ENCODE data around the gene EVC2. TPM values are rescaled to one million over a fixed set of nuclear protein-coding genes. Genes with fewer than 3 reads are reported as not detected.

Gene EVC2
- polyA plus RNA-seq, 6 donors from 2014 or later, result 0.05 to 0.29 (median 0.13) TPM; not detected in 2

GRCh38 chr4:5715357-5715756 is 7.0 kb upstream of the EVC2 start:
- Mint-ChIP-seq H3K4me1 (peaks cover 5 to 7% (median 6%) of the 10 kb centered on the region in 3 donors), H3K4me3 (no peak overlapping the region), H3K9me3 (peaks cover 10 to 43% (median 34%) of the 10 kb centered on the region in 7 donors), H3K27ac (no peak overlapping the region), H3K36me3 (peaks cover 4 to 31% of the 10 kb centered on the region in 2 donors), H3K27me3 (peaks cover 21 to 38% (median 32%) of the 10 kb centered on the region in 3 donors)
- ATAC-seq (ENCODE audit: low read depth in 2 of 2) (no peak), DNase-seq (no peak)

- peak overlapping the region in 1 of 8 donors; percentile 3 for H3K4me3 Mint-ChIP-seq
- DNase-seq, result no peak
- peaks cover 4 to 32% of the 10 kb centered on the region in 2 donors for H3K36me3 Mint-ChIP-seq
- peaks cover 29 to 47% (median 35%) of the 10 kb centered on the region in 3 donors for H3K27me3 Mint-ChIP-seq
- peaks cover 7 to 13% (median 12%) of the 10 kb centered on the region in 3 donors for H3K4me1 Mint-ChIP-seq
- peaks cover 10 to 43% (median 34%) of the 10 kb centered on the region in 7 donors for H3K9me3 Mint-ChIP-seq
- ATAC-seq (ENCODE audit: low read depth in 2 of 2), result no peak
- H3K27ac Mint-ChIP-seq, result no peak overlapping the region
Measured at GRCh38 chr4:5713861-5714260, 5.5 kb upstream of the EVC2 start.

- DNase-seq, result no peak
- H3K9me3 Mint-ChIP-seq, result peaks cover 10 to 43% (median 34%) of the 10 kb centered on the region in 7 donors
- H3K36me3 Mint-ChIP-seq, result peaks cover 4 to 32% of the 10 kb centered on the region in 2 donors
- H3K27me3 Mint-ChIP-seq, result peaks cover 29 to 49% (median 38%) of the 10 kb centered on the region in 3 donors
- peaks cover 7 to 14% (median 12%) of the 10 kb centered on the region in 3 donors for H3K4me1 Mint-ChIP-seq
- no peak overlapping the region for H3K4me3 Mint-ChIP-seq
- H3K27ac Mint-ChIP-seq, result no peak overlapping the region
- no peak for ATAC-seq (ENCODE audit: low read depth in 2 of 2)
Measured at GRCh38 chr4:5712931-5713330, 4.6 kb upstream of the EVC2 start.

- ATAC-seq (ENCODE audit: low read depth in 2 of 2) (no peak), DNase-seq (no peak)
- peak overlapping the region in 1 of 8 donors; percentile 51 for H3K4me3 Mint-ChIP-seq
- no peak overlapping the region for H3K27ac Mint-ChIP-seq
- peaks cover 31 to 53% (median 42%) of the 10 kb centered on the region in 3 donors for H3K27me3 Mint-ChIP-seq
- H3K36me3 Mint-ChIP-seq, result peaks cover 4 to 32% of the 10 kb centered on the region in 2 donors
- peaks cover 10 to 43% (median 30%) of the 10 kb centered on the region in 7 donors for H3K9me3 Mint-ChIP-seq
- H3K4me1 Mint-ChIP-seq, result peaks cover 9 to 19% (median 17%) of the 10 kb centered on the region in 3 donors
Measured at GRCh38 chr4:5712517-5712916, 4.2 kb upstream of the EVC2 start.

- Mint-ChIP-seq H3K27ac (no peak overlapping the region), H3K4me1 (peaks cover 13 to 27% (median 24%) of the 10 kb centered on the region in 3 donors), H3K36me3 (peaks cover 4 to 32% of the 10 kb centered on the region in 2 donors), H3K27me3 (peaks cover 39 to 62% (median 51%) of the 10 kb centered on the region in 3 donors), H3K4me3 (peak overlapping the region in 4 of 8 donors; percentile 10 to 58 (median 51)), H3K9me3 (peaks cover 10 to 42% (median 26%) of the 10 kb centered on the region in 7 donors)
- DNase-seq, result no peak
- no peak for ATAC-seq (ENCODE audit: low read depth in 2 of 2)
Measured at GRCh38 chr4:5711479-5712184, 3.3 kb upstream of the EVC2 start.

- no peak for DNase-seq
- Mint-ChIP-seq H3K9me3 (peaks cover 8 to 36% (median 23%) of the 10 kb centered on the region in 7 donors), H3K27me3 (peaks cover 45 to 68% (median 57%) of the 10 kb centered on the region in 3 donors), H3K4me1 (peaks cover 16 to 32% (median 28%) of the 10 kb centered on the region in 3 donors), H3K4me3 (peak within 1 kb of the TSS; percentile 50 to 87 (median 75)), H3K27ac (no peak within 1 kb of the TSS), H3K36me3 (peaks cover 4 to 32% of the 10 kb centered on the region in 2 donors)
- ATAC-seq (ENCODE audit: low read depth in 2 of 2), result no peak
Measured at GRCh38 chr4:5710961-5711478, 2.7 kb upstream of the EVC2 start, which contains the start of gene EVC. EVC (plus strand) TSS chr4:5711201; CDS start chr4:5711381, 180 bp downstream.

- H3K27ac Mint-ChIP-seq, result no peak overlapping the region
- ATAC-seq (ENCODE audit: low read depth in 2 of 2) (no peak), DNase-seq (no peak)
- peak overlapping the region; percentile 50 to 87 (median 75) for H3K4me3 Mint-ChIP-seq
- H3K36me3 Mint-ChIP-seq, result peaks cover 4 to 32% of the 10 kb centered on the region in 2 donors
- peaks cover 46 to 71% (median 57%) of the 10 kb centered on the region in 3 donors for H3K27me3 Mint-ChIP-seq
- H3K4me1 Mint-ChIP-seq, result peaks cover 16 to 32% (median 28%) of the 10 kb centered on the region in 3 donors
- peaks cover 6 to 31% (median 19%) of the 10 kb centered on the region in 7 donors for H3K9me3 Mint-ChIP-seq
Measured at GRCh38 chr4:5710065-5710960, 2.0 kb upstream of the EVC2 start.

- no peak for DNase-seq
- ATAC-seq (ENCODE audit: low read depth in 2 of 2), result no peak
- Mint-ChIP-seq H3K27ac (no peak overlapping the region), H3K4me1 (peaks cover 16 to 32% (median 28%) of the 10 kb centered on the region in 3 donors), H3K9me3 (peaks cover 4 to 22% (median 11%) of the 10 kb centered on the region in 7 donors), H3K36me3 (peaks cover 4 to 23% of the 10 kb centered on the region in 2 donors), H3K27me3 (peaks cover 46 to 69% (median 60%) of the 10 kb centered on the region in 3 donors), H3K4me3 (peak overlapping the region in 1 of 8 donors; percentile 10)
Measured at GRCh38 chr4:5709207-5709575, 832 bp upstream of the EVC2 start.

- peaks cover 0 to 25% (median 9%) of the 10 kb centered on the region in 7 donors for H3K9me3 Mint-ChIP-seq
- H3K27ac Mint-ChIP-seq, result no peak overlapping the region
- peaks cover 16 to 32% (median 28%) of the 10 kb centered on the region in 3 donors for H3K4me1 Mint-ChIP-seq
- H3K27me3 Mint-ChIP-seq, result peaks cover 42 to 70% (median 67%) of the 10 kb centered on the region in 3 donors
- H3K36me3 Mint-ChIP-seq, result peaks cover 4 to 27% of the 10 kb centered on the region in 2 donors
- H3K4me3 Mint-ChIP-seq, result peak overlapping the region in 5 of 8 donors; percentile 12 to 73 (median 45)
- ATAC-seq (ENCODE audit: low read depth in 2 of 2), result no peak
- DNase-seq, result no peak
Measured at GRCh38 chr4:5707778-5708448, 446 bp downstream of the EVC2 start.

- H3K27me3 Mint-ChIP-seq, result peaks cover 37 to 66% (median 62%) of the 10 kb centered on the region in 3 donors
- H3K4me1 Mint-ChIP-seq, result peaks cover 16 to 32% (median 28%) of the 10 kb centered on the region in 3 donors
- DNase-seq (no peak), ATAC-seq (ENCODE audit: low read depth in 2 of 2) (no peak)
- peak overlapping the region in 7 of 8 donors; percentile 13 to 78 (median 45) for H3K4me3 Mint-ChIP-seq
- peaks cover 0 to 24% (median 9%) of the 10 kb centered on the region in 7 donors for H3K9me3 Mint-ChIP-seq
- peaks cover 1 to 27% of the 10 kb centered on the region in 2 donors for H3K36me3 Mint-ChIP-seq
- peak overlapping the region in 1 of 6 donors; percentile 12 for H3K27ac Mint-ChIP-seq
Measured at GRCh38 chr4:5707366-5707765, 993 bp downstream of the EVC2 start.

- Mint-ChIP-seq H3K4me1 (peaks cover 16 to 32% (median 28%) of the 10 kb centered on the region in 3 donors), H3K27me3 (peaks cover 32 to 66% (median 60%) of the 10 kb centered on the region in 3 donors), H3K27ac (no peak overlapping the region), H3K4me3 (peak overlapping the region in 7 of 8 donors; percentile 12 to 73 (median 45)), H3K9me3 (peaks cover 0 to 25% (median 7%) of the 10 kb centered on the region in 7 donors), H3K36me3 (peaks cover 0 to 27% of the 10 kb centered on the region in 2 donors)
- ATAC-seq (ENCODE audit: low read depth in 2 of 2) (no peak), DNase-seq (no peak)
Measured at GRCh38 chr4:5706486-5707290, 1.7 kb downstream of the EVC2 start.
